NCI-H774 (cell line): ENCODE data around the gene OR7G3.

Experiments used
- DNase-seq: peaks from one replicate; lab custom pipeline; 2025; lab: John Stamatoyannopoulos, UW

The OR7G3 gene

DNA sequence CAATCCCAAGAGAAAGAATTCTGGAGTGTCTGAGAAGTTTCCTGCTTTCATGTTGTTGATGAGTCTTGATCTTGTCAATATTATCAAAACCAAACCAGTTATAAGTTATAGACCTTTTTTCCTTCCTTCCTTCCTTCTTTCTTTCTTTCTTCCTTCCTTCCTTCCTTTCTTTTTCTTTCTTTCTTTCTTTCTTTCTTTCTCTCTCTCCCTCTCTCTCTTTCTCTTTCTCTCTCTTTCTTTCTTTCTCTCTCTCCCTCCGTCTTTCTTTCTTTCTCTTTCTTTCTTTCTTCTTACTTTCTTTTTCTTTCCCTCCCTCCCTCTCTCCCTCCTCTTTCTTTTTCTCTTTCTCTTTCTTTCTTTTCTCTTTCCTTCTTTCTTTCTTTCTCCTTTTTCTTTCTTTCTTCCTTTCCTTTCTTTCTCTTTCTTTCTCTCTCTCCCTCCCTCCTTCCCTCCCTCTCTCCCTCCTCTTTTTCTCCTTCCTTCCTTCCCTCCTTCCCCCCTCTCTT, at the start of gene OR7G3:
OR7G3 (minus strand) TSS at position 51 of the 506 bp plus-strand sequence; CDS start at position 51, 0 bp downstream.
- DNase-seq: no peak

DNA sequence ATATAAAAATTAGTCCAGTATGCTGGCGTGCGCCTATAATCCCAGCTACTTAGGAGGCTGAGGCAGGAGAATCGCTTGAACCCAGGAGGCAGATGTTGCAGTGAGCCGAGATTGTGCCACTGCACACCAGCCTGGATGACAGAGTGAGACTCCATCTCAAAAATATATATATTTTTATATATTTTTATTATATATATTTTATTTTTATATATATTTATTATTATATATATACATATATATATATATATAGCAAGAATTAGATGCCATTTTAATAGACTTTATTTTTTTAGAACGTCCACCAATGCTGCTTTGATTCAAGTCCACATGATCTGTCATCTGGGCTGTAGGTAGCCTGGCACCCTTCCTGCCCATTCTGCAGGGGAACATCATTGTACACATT, 48.6 kb upstream of the OR7G3 start:
- no peak for DNase-seq

DNA sequence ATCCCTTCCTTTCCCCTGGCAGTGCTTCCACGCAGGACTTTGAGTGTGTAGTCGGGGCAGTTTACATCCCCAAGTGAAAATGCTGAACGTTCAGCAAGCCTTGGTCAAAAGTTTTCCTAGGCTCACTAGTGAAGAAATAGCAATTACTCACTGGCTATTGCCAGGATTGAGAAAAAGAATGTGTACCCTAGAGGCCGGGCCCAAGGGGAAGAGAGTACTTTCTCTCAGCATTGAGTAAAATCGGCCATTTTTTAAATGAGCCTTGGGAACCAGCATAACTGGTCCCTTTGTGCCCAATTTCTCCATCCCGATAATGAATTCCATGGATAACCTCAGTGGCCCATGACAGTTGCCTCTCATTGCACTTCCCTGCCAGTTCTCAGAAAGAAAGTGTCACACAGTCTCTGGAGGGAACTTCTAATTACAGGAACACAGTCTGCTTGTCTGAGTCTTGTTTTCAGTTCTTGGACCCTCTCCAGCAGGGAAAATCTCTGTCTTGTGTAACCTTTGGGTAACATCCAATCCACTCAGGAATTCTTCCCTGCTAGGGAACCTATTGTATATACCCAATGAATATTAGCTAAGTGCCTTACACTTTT, 44.7 kb upstream of the OR7G3 start:
- DNase-seq: no peak

DNA sequence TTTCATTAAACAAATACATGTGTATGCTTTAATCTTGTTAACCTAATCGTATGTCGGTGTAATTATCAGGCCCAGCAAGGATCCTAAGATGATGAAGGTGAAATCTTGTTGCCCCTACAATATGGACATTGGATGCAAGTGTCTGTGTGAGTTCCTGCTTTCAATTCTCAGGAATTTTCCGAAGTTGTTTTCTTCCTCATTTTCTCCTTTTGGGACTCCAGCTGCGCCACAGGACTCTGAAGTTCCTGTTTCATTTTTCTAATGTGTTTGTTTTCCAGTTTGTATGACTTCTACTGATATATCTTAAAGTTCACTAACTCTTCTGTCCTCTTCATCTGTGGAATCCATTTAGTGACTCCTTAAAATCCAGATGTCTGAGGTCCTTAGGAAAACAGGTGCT, 40.1 kb upstream of the OR7G3 start:
- no peak for DNase-seq

DNA sequence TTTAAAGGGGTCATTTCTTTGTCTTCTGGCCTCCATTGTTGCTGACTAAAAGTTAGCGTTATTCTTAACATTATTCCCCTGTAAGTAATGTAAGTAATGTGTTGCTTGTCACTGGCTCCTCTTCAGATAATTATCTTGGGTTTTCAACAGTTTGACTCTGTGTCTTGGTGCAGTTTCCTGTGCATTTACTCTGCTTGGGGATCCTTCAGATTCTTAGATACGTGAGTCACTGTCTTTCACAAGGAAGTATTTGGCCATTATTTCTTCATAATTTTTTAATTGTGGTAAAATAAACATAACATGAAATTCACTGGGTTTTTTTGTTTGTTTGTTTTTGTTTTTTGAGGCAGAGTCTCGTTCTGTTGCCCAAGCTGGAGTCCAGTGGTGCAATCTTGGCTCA, 38.5 kb upstream of the OR7G3 start:
- no peak for DNase-seq

DNA sequence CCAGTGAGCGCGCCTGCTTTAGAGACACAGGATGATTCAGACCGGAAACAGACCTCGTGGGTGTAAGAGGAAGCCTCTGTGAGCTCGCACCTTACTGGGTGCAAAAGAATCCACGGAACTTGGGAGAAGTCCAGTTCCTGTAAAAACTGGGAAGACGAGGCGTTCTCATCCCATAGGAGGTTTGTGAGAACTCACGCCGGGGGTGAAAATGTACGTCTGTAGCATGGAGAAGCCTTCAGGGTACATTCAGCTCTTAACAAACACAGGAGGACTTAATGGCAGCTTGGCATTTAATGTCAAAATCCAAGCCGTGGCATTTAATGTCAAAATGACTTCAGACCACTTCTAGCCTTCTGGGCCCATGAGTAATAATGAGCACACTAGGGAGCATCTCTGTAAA, 34.7 kb upstream of the OR7G3 start:
- no peak for DNase-seq

DNA sequence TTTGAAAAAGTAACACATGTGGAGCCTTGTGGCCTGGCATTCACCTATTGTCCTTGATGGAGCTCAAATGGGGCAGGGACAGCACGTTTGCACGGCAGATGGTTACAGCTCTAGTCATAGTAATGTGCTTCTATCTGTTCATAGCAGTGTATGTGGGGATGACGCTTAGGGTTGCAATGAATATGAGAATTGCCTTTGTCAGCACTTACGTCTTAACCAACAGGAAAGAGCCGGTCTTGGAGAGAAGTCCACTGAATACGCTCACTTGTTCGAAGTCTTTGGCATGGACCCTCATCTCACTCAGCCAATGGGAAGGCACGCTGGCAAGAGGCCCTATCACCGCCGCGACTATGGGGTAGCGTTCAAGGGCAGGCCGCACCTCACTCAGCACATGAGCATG, 33.1 kb upstream of the OR7G3 start:
- no peak for DNase-seq

DNA sequence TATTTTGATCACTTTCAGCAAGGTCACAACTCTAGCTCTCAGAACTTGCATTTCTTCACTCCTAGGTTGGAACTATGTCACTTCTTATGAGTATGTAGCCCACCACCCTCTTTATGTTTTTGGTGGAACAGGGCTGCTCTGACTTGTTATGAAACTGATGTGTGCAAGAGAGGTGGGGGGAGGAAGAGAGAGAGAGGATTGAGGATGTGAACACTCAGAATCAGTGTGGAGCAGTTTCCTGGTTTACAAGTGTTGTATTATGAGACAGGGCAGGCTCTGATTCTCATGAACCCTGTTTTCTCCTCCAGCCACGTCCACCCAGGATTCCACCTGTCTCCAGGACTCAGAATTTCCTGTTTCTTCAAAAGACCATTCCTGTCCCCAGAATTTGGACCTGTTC, 29.6 kb upstream of the OR7G3 start:
- DNase-seq: no peak

DNA sequence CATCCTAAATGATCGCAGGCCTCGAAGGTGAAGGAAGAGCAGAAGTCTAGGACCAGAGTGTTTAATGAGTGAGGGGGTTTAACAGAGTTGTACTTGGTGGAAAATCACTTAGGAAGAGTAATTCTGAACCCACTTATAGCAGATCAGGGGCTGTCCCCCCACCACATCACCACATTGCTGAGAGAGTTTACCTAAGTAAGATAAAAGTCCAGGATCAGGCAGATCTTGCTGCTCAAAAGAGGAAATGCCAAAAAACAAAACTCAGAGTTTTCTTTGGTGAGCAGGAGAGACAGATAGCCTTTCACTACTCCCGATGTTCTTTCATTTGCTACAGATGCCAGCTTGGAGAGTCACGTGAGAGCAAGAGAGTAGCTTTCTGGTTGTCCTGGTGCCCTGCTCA, 28.8 kb upstream of the OR7G3 start:
- DNase-seq: no peak

DNA sequence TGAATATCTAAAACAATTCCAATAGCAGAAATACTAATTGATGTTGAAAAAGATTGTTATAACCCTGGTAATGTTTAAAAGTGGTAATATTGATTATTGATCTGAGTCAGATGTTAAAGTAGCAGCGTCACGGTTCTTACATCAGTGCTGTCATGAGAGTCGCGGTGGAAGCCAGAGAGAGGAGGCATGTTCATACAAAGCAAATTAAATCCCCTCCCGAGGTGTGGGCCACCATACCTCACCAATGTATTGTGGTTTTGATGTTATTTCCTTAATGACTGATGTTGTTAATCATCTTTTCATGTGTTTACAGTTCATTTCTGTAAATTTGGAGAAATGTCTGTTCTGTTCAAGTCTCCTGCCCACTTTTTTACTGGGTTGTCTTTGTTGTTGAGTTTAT, 24.6 kb upstream of the OR7G3 start:
- DNase-seq: no peak

DNA sequence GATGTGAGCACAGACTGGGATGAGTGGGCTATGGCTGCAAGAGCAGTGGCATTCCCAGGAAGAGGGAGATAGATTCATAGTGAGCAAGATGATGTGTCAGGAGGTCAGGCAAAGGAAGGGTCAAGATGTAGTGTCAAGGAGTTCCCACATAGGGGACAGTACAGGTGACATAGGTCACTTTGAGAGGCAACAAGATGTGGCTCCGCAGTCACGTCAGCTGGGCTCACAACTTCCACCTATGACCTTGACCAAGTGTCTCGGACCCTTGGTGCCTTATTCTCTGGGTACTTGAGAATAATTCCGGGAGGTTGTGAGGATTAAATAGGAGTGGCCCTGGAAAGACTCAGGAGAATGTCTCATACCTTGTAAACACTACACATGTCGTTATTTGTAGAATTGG, 23.9 kb upstream of the OR7G3 start:
- no peak for DNase-seq

DNA sequence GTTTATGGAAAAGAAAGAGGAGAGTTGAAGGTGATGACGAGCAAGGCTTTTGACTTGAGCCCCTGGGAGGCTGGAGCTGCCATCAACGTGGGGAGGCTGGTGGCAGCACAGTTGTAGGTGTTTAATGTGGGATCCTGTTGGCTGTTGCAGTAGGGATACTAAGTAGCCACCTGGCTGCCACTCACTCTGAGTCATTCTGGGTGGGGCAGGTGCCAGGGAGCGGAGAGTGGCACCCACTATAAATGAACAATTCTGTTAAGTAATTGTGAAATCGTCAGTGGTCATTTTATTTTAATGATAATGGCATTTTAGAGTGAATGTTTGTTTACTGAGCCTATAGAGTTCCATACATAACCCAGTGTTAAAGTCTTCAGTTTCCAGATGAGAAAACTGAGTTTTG, 23.2 kb upstream of the OR7G3 start:
- no peak for DNase-seq

DNA sequence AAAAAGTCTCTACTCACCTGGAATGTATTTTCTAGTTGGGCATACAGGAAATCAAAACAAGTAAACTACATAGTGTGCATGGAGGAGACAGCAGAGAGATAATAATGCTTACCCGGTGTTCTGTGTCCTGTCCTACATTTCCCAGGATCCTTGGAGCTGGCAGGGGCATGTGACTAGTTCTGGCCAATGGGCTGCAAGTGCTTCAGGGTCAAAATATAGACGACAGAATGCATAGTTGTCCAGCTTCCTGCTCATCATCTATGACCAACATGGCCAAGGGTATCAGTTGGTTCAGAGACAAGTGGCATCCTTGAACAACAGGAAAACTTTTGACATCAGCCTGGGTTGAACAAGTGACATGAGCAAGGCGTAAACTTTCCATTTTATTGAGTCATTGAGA, 21.9 kb upstream of the OR7G3 start:
- no peak for DNase-seq

DNA sequence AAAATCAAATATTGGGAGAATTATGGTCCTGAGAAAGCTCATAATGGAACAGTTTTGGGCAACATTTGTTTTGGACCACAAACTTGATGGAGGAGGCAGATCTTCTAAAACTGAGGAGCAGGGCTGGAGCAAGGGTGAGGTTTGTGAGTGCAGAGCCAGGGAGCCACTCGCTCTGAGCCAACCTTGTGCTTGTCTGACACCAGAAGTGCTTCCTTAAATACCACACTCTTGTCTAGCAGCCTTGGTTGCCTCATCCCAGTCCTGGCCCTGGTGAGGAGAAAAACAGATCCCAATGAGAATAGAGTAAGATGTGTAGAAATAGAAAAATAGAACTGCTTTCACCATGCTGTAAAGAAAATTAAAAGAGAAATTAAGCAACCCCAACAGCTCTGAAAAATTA, 20.1 kb upstream of the OR7G3 start:
- no peak for DNase-seq

DNA sequence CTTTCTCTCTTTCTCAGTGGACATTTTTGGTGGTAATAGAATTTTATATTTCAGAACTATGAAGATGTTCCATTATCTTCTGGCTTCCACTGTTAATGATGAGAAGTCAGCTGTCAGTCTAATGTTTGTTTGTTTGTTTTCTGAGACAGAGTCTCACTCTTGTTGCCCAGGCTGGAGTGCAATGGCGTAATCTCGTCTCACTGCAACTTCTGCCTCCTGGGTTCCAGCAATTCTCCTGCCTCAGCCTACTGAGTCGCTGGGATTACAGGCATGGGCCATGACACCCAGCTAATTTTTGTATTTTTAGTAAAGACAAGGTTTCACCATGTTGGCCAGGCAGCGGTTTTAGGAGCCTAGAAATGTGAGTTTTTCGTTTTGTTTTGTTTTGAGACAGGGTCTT, 18.2 kb upstream of the OR7G3 start:
- no peak for DNase-seq

DNA sequence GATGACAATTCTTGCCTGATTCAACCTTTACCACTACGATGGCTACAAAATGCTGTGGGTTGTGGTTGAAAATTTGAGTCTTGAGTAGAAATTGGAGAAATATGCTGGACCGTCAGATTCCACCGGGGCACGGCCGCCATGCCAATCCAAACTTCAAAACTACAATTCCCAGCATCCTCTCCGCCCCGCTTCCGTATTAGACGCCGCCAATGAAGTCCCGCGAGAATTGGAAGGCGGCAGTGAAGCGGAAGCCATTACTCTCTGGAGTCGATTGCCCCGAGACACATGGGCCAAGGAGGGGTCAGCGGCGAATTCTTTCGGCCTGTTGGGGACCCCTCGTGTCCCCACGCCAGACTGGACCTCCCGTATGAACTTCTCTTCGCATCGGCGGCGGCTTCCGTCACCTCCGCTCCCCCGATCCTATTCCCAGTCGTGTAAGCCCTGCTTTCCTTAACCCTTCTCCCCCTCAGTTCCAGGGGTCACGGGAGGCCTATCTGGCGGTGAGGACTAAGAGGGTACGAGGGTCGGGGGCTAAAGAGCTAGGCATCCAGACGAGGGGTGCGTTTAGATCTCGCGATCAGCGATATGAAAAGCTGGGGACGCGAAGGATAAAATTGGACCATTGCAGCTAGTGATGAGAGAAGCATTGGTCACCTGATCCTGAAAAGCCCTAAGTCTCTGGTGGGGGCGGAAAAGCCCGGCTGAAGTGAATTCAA, 13.6 kb upstream of the OR7G3 start, which contains the start of gene ZNF317:
ZNF317 (plus strand) TSS at position 239 of the 716 bp plus-strand sequence. CDS start 15,620 bp downstream, outside the sequence.
- DNase-seq: peak; percentile 86

DNA sequence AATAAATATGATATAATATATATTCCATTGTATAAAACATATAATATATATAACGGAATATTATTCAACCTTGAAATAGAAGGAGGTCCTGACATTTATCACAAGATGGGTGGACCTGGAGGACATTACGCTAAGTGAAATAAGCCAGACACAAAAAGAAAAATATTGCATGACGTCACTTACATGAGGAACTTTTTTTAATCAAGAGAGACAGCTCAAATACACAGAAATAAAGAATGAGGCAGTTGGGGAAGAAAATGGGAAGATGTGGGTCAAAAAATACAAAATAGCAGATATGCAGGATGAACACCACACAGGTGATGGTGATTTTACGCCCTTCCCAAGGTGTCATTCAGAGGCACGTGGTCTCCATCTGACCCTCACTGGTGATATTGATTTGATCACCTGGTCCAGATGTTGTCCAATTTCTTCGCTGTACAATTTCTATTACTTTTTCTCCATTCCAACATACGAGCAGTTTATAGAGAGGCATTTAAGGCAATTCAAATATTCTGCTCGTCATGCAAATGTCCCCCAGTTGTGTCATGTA, 12.9 kb upstream of the OR7G3 start:
- no peak for DNase-seq

DNA sequence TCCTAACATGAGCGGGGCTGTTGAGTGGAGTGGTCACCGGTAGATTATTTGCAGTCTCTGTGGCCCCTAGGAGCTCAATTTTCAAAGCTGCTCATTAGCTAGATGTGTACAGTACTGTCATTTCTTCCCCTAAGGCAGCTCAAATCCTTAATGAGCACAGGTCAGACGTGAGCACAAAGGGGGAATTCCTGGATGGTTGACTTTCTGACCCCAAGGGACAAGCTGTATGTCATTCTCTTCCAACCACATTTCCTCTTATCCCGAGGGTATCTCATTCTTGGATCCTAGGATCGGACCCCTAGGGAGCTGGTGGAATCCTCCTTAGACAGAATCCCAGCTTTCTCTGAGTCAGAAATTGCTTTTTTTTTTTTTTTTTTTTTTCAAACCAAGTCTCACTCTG, 5.7 kb upstream of the OR7G3 start:
- no peak for DNase-seq

DNA sequence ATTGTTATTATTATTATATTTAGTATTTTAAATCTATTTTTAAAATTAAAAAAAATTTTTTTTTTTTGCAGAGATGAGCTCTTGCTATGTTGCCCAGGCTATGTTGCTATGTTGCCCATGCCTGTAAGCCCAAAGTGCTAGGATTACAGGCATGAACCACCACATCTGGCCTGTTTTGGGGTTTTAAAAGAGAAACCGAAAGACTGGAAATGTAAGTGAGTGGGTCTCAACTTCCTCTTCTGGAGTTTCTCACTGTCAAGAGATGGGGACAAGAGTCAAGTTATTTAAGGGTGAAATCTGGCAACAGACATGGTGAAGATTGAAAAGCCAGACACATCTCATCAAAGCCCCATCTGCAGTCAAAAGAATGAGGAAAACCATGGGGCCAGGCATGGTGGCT, 4.2 kb upstream of the OR7G3 start:
- no peak for DNase-seq

DNA sequence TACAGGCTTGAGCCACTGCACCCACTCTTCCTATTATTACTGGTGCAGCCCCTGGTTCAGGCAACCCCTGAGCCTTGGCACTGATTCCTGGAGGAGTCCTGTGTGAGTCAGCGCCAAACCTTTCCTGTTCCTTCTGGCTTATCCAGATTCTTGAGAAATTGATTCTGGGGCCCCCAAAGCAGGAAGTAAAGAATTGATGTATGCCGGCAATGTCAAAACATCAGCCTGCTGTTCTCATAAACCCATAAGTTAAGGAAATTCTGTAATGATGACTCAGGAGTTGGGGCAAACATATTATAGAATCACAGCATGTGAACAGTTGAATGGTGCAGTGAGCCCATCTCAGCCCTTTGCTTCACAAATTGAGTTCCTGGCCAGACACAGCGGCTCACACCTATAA, 1.4 kb upstream of the OR7G3 start:
- no peak for DNase-seq

DNA sequence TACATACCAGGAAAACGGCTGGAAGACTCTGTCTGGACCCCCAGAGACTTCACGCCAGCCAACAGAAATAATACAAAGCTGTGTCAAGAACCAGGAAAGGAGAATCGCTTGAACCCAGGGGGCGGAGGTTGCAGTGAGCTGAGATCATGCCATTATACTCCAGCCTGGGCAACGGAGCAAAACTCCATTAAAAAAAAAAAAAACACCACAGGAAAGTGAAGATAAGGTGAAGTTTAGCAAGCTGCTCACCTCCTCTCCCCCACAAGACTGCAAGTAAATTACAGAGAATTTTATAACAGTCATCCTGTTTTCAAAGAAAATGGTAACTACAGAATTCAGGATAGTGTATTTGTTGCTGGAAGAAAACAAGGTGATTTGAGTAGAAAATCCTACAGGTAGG, 10.2 kb downstream of the OR7G3 start:
- no peak for DNase-seq

DNA sequence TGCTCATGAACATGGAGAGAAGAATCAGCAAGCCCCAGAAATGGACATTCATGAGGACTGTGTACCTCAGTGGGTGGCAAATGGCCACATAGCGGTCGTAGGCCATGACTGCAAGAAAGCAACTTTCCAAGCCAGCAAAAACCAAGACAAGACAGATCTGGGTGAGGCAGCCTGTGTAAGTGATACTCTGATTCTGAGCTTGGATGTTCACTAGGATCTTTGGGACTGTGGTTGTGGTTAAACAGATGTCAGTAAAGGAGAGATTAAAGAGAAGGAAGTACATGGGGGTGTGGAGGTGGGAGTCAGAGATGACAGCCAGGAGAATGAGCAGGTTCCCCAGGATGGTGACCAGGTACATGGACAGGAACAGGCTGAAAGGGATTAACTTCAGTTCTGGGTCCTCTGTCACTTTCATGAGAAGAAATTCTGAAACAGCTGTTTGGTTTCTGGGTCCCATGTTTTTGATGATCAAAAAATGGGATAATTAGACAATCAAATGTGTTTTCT, 11.4 kb downstream of the OR7G3 start, which contains the start of gene OR7G1:
OR7G1 (minus strand) TSS at position 457 of the 507 bp plus-strand sequence; CDS start at position 457, 0 bp downstream.
- DNase-seq: no peak

DNA sequence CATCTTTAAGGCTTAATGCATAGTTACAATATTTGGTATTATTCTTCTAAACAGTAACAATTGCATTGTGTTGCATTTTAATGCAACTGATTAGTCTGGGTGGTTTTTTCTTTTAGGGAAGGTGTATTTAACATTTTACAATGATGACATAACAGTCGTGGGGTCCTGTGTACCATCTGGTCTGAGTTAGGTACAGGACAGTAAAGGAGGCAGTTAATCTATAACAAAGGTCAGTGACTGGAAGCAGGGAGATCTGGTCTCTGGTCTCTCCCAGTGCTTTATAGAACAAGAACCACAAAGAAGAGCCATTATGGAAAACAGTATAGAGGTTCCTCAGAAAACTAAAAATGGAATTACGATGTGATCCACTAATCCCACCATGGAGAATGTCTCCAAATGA, 16.8 kb downstream of the OR7G3 start:
- DNase-seq: no peak
